ENCODE measurements around the gene SUSD4.

SUSD4 gene

GRCh38 chr1:223234170-223234514, 129.8 kb downstream of the SUSD4 start:
- in situ Hi-C loops (cut with HindIII; ENCODE audit: low sequenced_read_pairs) = no loop called here

GRCh38 chr1:223233410-223234169, 130.4 kb downstream of the SUSD4 start:
- in situ Hi-C loops (cut with HindIII; ENCODE audit: low sequenced_read_pairs) = no loop called here

GRCh38 chr1:223233019-223233409, 131.0 kb downstream of the SUSD4 start:
- in situ Hi-C loops (cut with HindIII; ENCODE audit: low sequenced_read_pairs) = no loop called here

GRCh38 chr1:223231581-223231980, 132.4 kb downstream of the SUSD4 start:
- in situ Hi-C loops (cut with HindIII; ENCODE audit: low sequenced_read_pairs) = no loop called here

GRCh38 chr1:223231011-223231572, 132.9 kb downstream of the SUSD4 start:
- in situ Hi-C loops (cut with HindIII; ENCODE audit: low sequenced_read_pairs) = no loop called here

GRCh38 chr1:223230161-223230881, 133.7 kb downstream of the SUSD4 start:
- in situ Hi-C loops (cut with HindIII; ENCODE audit: low sequenced_read_pairs) = no loop called here

- in situ Hi-C loops (cut with HindIII; ENCODE audit: low sequenced_read_pairs) = no loop called here
Observed at GRCh38 chr1:223229756-223230155, 134.2 kb downstream of the SUSD4 start.

GRCh38 chr1:223228931-223229528, 134.9 kb downstream of the SUSD4 start:
- in situ Hi-C loops (cut with HindIII; ENCODE audit: low sequenced_read_pairs) = no loop called here

GRCh38 chr1:223228201-223228600, 135.8 kb downstream of the SUSD4 start:
- in situ Hi-C loops (cut with HindIII; ENCODE audit: low sequenced_read_pairs) = no loop called here

- in situ Hi-C loops (cut with HindIII; ENCODE audit: low sequenced_read_pairs) = no loop called here
Observed at GRCh38 chr1:223227486-223228196, 136.3 kb downstream of the SUSD4 start.

- in situ Hi-C loops (cut with HindIII; ENCODE audit: low sequenced_read_pairs) = no loop called here
Observed at GRCh38 chr1:223227031-223227430, 136.9 kb downstream of the SUSD4 start.

- in situ Hi-C loops (cut with HindIII; ENCODE audit: low sequenced_read_pairs) = no loop called here
Observed at GRCh38 chr1:223226271-223226670, 137.7 kb downstream of the SUSD4 start.

GRCh38 chr1:223225481-223225880, 138.5 kb downstream of the SUSD4 start:
- in situ Hi-C loops (cut with HindIII; ENCODE audit: low sequenced_read_pairs) = no loop called here

GRCh38 chr1:223225061-223225460, 138.9 kb downstream of the SUSD4 start:
- in situ Hi-C loops (cut with HindIII; ENCODE audit: low sequenced_read_pairs) = no loop called here

- in situ Hi-C loops (cut with HindIII; ENCODE audit: low sequenced_read_pairs) = no loop called here
Observed at GRCh38 chr1:223224465-223224864, 139.5 kb downstream of the SUSD4 start.

GRCh38 chr1:223223091-223223995, 140.6 kb downstream of the SUSD4 start:
- in situ Hi-C loops (cut with HindIII; ENCODE audit: low sequenced_read_pairs) = no loop called here

- in situ Hi-C loops (cut with HindIII; ENCODE audit: low sequenced_read_pairs) = no loop called here
Observed at GRCh38 chr1:223222377-223222776, 141.6 kb downstream of the SUSD4 start.

- in situ Hi-C loops (cut with HindIII; ENCODE audit: low sequenced_read_pairs) = no loop called here
Observed at GRCh38 chr1:223221686-223222085, 142.3 kb downstream of the SUSD4 start.

GRCh38 chr1:223219846-223220610, 143.9 kb downstream of the SUSD4 start:
- in situ Hi-C loops (cut with HindIII; ENCODE audit: low sequenced_read_pairs) = no loop called here

GRCh38 chr1:223219318-223219635, 144.7 kb downstream of the SUSD4 start:
- in situ Hi-C loops (cut with HindIII; ENCODE audit: low sequenced_read_pairs) = no loop called here
